ENCODE results near the gene PLEKHG2. TPM values are rescaled to one million over a fixed set of nuclear protein-coding genes. Genes with fewer than 3 reads are reported as not detected.

The PLEKHG2 gene
- total RNA-seq, 1 experiment from 2014 or later, result 62.3 TPM

DNA sequence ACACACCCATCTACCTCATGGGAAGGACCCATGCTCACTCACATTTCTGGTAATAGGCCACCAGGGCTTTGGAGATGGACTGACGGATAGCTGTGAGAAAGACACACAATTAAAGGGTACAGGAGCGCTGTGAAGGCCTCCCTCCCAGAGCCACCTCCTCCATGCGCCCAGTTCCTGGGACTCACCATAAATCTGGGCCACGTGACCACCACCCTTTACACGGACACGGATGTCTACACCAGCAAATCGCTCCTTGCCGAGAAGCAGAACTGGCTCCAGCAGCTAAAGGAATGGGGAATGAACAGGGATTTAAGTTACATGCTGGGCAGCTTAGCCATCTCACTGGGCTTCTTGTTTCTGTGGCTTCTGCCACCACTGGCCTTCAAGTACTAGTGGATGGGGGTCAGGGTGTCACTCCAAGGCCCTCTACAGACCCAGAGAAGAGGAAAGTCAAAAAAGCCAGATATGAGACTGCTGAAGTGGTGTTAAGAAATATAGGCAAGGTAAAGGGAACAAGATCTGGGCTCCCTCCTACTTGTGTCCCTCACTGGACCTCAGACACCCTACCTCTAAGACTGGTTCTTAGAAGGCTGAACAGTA is 21.1 kb downstream of the PLEKHG2 start:
- DNase-seq (ENCODE audit: low spot score), result no peak
- no peak for ATAC-seq
- TF ChIP-seq ZNF219 (CRISPR knock-in tag; IDR thresholded peaks at IDR 0.05; ENCODE audit: borderline replicate concordance) (no peak), KAT7 (CRISPR knock-in tag; IDR thresholded peaks at IDR 0.05; ENCODE audit: borderline replicate concordance) (no peak)
- TF ChIP-seq, protein P1, sequence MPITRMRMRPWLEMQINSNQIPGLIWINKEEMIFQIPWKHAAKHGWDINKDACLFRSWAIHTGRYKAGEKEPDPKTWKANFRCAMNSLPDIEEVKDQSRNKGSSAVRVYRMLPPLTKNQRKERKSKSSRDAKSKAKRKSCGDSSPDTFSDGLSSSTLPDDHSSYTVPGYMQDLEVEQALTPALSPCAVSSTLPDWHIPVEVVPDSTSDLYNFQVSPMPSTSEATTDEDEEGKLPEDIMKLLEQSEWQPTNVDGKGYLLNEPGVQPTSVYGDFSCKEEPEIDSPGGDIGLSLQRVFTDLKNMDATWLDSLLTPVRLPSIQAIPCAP (CRISPR knock-in tag; IDR thresholded peaks at IDR 0.05), result no peak
- TF ChIP-seq, protein P2, sequence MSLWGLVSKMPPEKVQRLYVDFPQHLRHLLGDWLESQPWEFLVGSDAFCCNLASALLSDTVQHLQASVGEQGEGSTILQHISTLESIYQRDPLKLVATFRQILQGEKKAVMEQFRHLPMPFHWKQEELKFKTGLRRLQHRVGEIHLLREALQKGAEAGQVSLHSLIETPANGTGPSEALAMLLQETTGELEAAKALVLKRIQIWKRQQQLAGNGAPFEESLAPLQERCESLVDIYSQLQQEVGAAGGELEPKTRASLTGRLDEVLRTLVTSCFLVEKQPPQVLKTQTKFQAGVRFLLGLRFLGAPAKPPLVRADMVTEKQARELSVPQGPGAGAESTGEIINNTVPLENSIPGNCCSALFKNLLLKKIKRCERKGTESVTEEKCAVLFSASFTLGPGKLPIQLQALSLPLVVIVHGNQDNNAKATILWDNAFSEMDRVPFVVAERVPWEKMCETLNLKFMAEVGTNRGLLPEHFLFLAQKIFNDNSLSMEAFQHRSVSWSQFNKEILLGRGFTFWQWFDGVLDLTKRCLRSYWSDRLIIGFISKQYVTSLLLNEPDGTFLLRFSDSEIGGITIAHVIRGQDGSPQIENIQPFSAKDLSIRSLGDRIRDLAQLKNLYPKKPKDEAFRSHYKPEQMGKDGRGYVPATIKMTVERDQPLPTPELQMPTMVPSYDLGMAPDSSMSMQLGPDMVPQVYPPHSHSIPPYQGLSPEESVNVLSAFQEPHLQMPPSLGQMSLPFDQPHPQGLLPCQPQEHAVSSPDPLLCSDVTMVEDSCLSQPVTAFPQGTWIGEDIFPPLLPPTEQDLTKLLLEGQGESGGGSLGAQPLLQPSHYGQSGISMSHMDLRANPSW (CRISPR knock-in tag; conservative IDR thresholded peaks at IDR 0.05; ENCODE audit: low read depth), result no peak
- ChIA-PET CTCF (interaction anchor here (0.7 to 1.0 kb wide), 2 partner anchors 19 to 22 kb away, joined by 3 read pairs; no protein-coding TSS in a partner anchor), POLR2A (no interaction called here)
- Mint-ChIP-seq H3K36me3 (peaks cover 34% of the 10 kb centered on the region), H3K27me3 (ENCODE audit: low read depth) (no peaks in the 10 kb centered on the region), H3K4me1 (peaks cover 52% of the 10 kb centered on the region), H3K4me3 (peak overlapping the region; percentile 99), H3K27ac (peak overlapping the region; percentile 94), H3K9me3 (no peaks in the 10 kb centered on the region)

DNA sequence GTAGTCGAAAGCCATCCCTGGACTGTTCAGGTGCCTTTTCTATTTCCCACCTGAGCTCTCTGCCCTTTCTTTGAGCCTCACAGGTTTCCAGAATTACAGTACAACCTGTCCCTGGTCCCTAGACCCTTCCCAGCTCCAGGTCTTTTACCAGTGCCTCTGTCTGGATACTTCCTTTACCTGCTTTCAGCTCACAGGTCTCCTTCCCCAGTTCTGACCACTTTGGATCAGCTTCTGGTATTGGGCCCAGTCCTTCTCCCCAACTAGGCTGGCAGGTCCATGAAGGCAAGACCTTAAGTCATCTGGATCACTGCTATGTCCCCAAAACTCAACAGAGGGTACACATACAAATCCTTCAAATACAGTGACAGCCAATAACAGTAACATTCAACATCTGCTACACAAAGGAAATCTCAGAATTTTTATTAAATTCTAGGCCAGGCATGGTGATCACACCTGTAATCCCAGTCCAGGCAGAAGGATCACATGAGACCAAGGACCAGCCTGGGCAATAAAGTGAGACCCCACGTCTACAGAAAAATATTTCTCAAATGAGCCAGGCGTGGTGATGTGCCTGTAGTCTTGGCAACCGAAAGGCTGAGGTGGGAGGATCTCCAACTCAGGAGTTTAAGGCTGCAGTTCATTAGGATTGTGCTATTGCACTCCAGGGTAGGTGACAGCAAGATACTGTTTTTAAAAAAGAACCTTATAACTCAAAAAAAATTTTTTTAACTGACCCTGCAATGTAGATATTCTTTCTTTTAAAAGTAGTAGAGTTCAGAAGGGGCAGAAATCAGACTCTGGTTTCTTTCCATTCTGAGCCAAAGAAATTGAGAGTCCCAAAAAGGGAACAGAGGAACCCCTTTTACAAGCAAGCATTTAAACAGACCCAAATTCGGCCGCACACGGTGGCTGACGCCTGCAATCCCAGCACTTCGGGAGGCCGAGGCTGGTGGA is 21.9 kb downstream of the PLEKHG2 start:
- ATAC-seq, result no peak
- Mint-ChIP-seq H3K27ac (peak overlapping the region; percentile 91), H3K9me3 (no peaks in the 10 kb centered on the region), H3K4me1 (peaks cover 47% of the 10 kb centered on the region), H3K36me3 (peaks cover 34% of the 10 kb centered on the region), H3K4me3 (peak overlapping the region; percentile 99), H3K27me3 (ENCODE audit: low read depth) (no peaks in the 10 kb centered on the region)
- ChIA-PET POLR2A (interaction anchor here (0.6 to 1.8 kb wide), 5 partner anchors 10 to 28 kb away, joined by 3 to 17 read pairs (median 5); partner anchors contain the start of gene ZFP36), CTCF (interaction anchor here (0.7 to 2.5 kb wide), 5 partner anchors 20 to 63 kb away, joined by 3 to 16 read pairs (median 6); no protein-coding TSS in a partner anchor)
- TF ChIP-seq, protein P3, sequence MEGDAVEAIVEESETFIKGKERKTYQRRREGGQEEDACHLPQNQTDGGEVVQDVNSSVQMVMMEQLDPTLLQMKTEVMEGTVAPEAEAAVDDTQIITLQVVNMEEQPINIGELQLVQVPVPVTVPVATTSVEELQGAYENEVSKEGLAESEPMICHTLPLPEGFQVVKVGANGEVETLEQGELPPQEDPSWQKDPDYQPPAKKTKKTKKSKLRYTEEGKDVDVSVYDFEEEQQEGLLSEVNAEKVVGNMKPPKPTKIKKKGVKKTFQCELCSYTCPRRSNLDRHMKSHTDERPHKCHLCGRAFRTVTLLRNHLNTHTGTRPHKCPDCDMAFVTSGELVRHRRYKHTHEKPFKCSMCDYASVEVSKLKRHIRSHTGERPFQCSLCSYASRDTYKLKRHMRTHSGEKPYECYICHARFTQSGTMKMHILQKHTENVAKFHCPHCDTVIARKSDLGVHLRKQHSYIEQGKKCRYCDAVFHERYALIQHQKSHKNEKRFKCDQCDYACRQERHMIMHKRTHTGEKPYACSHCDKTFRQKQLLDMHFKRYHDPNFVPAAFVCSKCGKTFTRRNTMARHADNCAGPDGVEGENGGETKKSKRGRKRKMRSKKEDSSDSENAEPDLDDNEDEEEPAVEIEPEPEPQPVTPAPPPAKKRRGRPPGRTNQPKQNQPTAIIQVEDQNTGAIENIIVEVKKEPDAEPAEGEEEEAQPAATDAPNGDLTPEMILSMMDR (IDR thresholded peaks at IDR 0.05), result no peak
- TF ChIP-seq, protein P4, sequence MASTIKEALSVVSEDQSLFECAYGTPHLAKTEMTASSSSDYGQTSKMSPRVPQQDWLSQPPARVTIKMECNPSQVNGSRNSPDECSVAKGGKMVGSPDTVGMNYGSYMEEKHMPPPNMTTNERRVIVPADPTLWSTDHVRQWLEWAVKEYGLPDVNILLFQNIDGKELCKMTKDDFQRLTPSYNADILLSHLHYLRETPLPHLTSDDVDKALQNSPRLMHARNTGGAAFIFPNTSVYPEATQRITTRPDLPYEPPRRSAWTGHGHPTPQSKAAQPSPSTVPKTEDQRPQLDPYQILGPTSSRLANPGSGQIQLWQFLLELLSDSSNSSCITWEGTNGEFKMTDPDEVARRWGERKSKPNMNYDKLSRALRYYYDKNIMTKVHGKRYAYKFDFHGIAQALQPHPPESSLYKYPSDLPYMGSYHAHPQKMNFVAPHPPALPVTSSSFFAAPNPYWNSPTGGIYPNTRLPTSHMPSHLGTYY (CRISPR knock-in tag; IDR thresholded peaks at IDR 0.05), result peak; percentile 9; the same call in 1 of the 2 replicates
- no peak for TF ChIP-seq ELF4 (CRISPR knock-in tag; IDR thresholded peaks at IDR 0.05; ENCODE audit: low read depth)
- no peak for TF ChIP-seq NR3C1 (CRISPR knock-in tag; conservative IDR thresholded peaks at IDR 0.05; ENCODE audit: low read depth)
- no peak for TF ChIP-seq MXD4 (CRISPR knock-in tag; IDR thresholded peaks at IDR 0.05; ENCODE audit: borderline replicate concordance)
- no peak for TF ChIP-seq IRF2 (CRISPR knock-in tag; IDR thresholded peaks at IDR 0.05; ENCODE audit: borderline replicate concordance, low read depth)
- no peak for DNase-seq (ENCODE audit: low spot score)

All from WTC11 (cell line).